ENCODE measurements around the gene NEU4. TPM values are rescaled to one million over a fixed set of nuclear protein-coding genes. Genes with fewer than 3 reads are reported as not detected.
"Not testable (repeated sequence)": the region's sequence is repeated elsewhere in the genome, so short reads cannot be mapped to it uniquely, and the experiment has no call there.

The NEU4 gene
- total RNA-seq, 1 donor, result not detected

GRCh38 chr2:241780939-241781569 lies 27.9 kb upstream of the NEU4 start:
- no peak for TF ChIP-seq CTCF (IDR thresholded peaks at IDR 0.05; ENCODE audit: extremely low read depth, low read depth, low read length)
- Histone ChIP-seq H2AFZ (ENCODE audit: low read length) (no peak overlapping the region), H3K36me3 (ENCODE audit: insufficient read depth, low read length) (no peaks in the 10 kb centered on the region), H3K4me3 (ENCODE audit: insufficient read depth, low read length) (no peak overlapping the region), H3K27ac (ENCODE audit: low read depth, low read length) (no peak overlapping the region), H4K20me1 (ENCODE audit: insufficient read depth, low read length) (no peaks in the 10 kb centered on the region), H3K4me1 (ENCODE audit: insufficient read depth, low read length) (no peaks in the 10 kb centered on the region), H3K27me3 (ENCODE audit: insufficient read depth, low read length) (no peaks in the 10 kb centered on the region), H3K4me2 (ENCODE audit: insufficient read depth, low read length) (no peak overlapping the region), H3K9me3 (ENCODE audit: low read depth, low read length) (no peaks in the 10 kb centered on the region), H3K79me2 (ENCODE audit: insufficient read depth, low read length) (no peaks in the 10 kb centered on the region)
- no peak for DNase-seq (ENCODE audit: insufficient read length, low spot score, missing footprints)

GRCh38 chr2:241782053-241782452 lies 26.9 kb upstream of the NEU4 start:
- DNase-seq (ENCODE audit: insufficient read length, low spot score, missing footprints); H3K4me1 ChIP-seq (ENCODE audit: insufficient read depth, low read length): not testable (repeated sequence)

GRCh38 chr2:241788135-241788534 lies 20.9 kb upstream of the NEU4 start:
- Histone ChIP-seq H4K20me1 (ENCODE audit: insufficient read depth, low read length) (no peaks in the 10 kb centered on the region), H3K27ac (ENCODE audit: low read depth, low read length) (no peak overlapping the region), H3K36me3 (ENCODE audit: insufficient read depth, low read length) (no peaks in the 10 kb centered on the region), H3K79me2 (ENCODE audit: insufficient read depth, low read length) (no peaks in the 10 kb centered on the region), H3K9me3 (ENCODE audit: low read depth, low read length) (no peaks in the 10 kb centered on the region), H3K4me3 (ENCODE audit: insufficient read depth, low read length) (no peak overlapping the region), H3K27me3 (ENCODE audit: insufficient read depth, low read length) (no peaks in the 10 kb centered on the region), H2AFZ (ENCODE audit: low read length) (no peak overlapping the region), H3K4me1 (ENCODE audit: insufficient read depth, low read length) (no peaks in the 10 kb centered on the region), H3K4me2 (ENCODE audit: insufficient read depth, low read length) (no peak overlapping the region)
- no peak for DNase-seq (ENCODE audit: insufficient read length, low spot score, missing footprints)
- TF ChIP-seq CTCF (IDR thresholded peaks at IDR 0.05; ENCODE audit: extremely low read depth, low read depth, low read length), result no peak

More at GRCh38 chr2:241782053-241782452, 26.9 kb upstream of the NEU4 start:
- not testable (repeated sequence) for H3K27ac ChIP-seq (ENCODE audit: low read depth, low read length); H3K36me3 ChIP-seq (ENCODE audit: insufficient read depth, low read length); H3K79me2 ChIP-seq (ENCODE audit: insufficient read depth, low read length); H3K4me2 ChIP-seq (ENCODE audit: insufficient read depth, low read length); H4K20me1 ChIP-seq (ENCODE audit: insufficient read depth, low read length); H2AFZ ChIP-seq (ENCODE audit: low read length); H3K4me3 ChIP-seq (ENCODE audit: insufficient read depth, low read length); H3K27me3 ChIP-seq (ENCODE audit: insufficient read depth, low read length); H3K9me3 ChIP-seq (ENCODE audit: low read depth, low read length)

GRCh38 chr2:241788572-241788971 lies 20.4 kb upstream of the NEU4 start:
- no peak for DNase-seq (ENCODE audit: insufficient read length, low spot score, missing footprints)
- Histone ChIP-seq H3K36me3 (ENCODE audit: insufficient read depth, low read length) (no peaks in the 10 kb centered on the region), H3K4me1 (ENCODE audit: insufficient read depth, low read length) (no peaks in the 10 kb centered on the region), H3K9me3 (ENCODE audit: low read depth, low read length) (no peaks in the 10 kb centered on the region), H3K4me3 (ENCODE audit: insufficient read depth, low read length) (no peak overlapping the region), H3K27me3 (ENCODE audit: insufficient read depth, low read length) (no peaks in the 10 kb centered on the region), H3K4me2 (ENCODE audit: insufficient read depth, low read length) (no peak overlapping the region), H3K79me2 (ENCODE audit: insufficient read depth, low read length) (no peaks in the 10 kb centered on the region), H3K27ac (ENCODE audit: low read depth, low read length) (no peak overlapping the region), H2AFZ (ENCODE audit: low read length) (no peak overlapping the region), H4K20me1 (ENCODE audit: insufficient read depth, low read length) (no peaks in the 10 kb centered on the region)
- no peak for TF ChIP-seq CTCF (IDR thresholded peaks at IDR 0.05; ENCODE audit: extremely low read depth, low read depth, low read length)

GRCh38 chr2:241791385-241791784 lies 17.6 kb upstream of the NEU4 start:
- not testable (repeated sequence) for H4K20me1 ChIP-seq (ENCODE audit: insufficient read depth, low read length); H3K4me1 ChIP-seq (ENCODE audit: insufficient read depth, low read length); H3K36me3 ChIP-seq (ENCODE audit: insufficient read depth, low read length); H2AFZ ChIP-seq (ENCODE audit: low read length); H3K4me2 ChIP-seq (ENCODE audit: insufficient read depth, low read length); H3K27ac ChIP-seq (ENCODE audit: low read depth, low read length); DNase-seq (ENCODE audit: insufficient read length, low spot score, missing footprints); H3K9me3 ChIP-seq (ENCODE audit: low read depth, low read length); H3K4me3 ChIP-seq (ENCODE audit: insufficient read depth, low read length); H3K79me2 ChIP-seq (ENCODE audit: insufficient read depth, low read length)
- peaks cover 12% of the 10 kb centered on the region for H3K27me3 ChIP-seq (ENCODE audit: insufficient read depth, low read length)

All from osteoblast (primary cell).